HG03139 (cell line): ENCODE data around the gene SESN1.

ENCODE experiments used
- ATAC-seq: cut with Tn5 transposase; IDR thresholded peaks from one replicate; pipeline ENCODE4 v1.9.1; 2021; ENCODE audit not compliant: unreplicated experiment

The SESN1 gene

GRCh38 chr6:109062216-109062615 lies 32.4 kb downstream of the SESN1 start:
- ATAC-seq, result no peak

GRCh38 chr6:109060571-109060970 lies 34.1 kb downstream of the SESN1 start:
- ATAC-seq, result no peak

GRCh38 chr6:109059571-109060021 lies 35.0 kb downstream of the SESN1 start:
- ATAC-seq, result no peak

- no peak for ATAC-seq
Measured at GRCh38 chr6:109059153-109059552, 35.5 kb downstream of the SESN1 start.

- no peak for ATAC-seq
Measured at GRCh38 chr6:109058620-109059019, 36.0 kb downstream of the SESN1 start.

GRCh38 chr6:109056661-109057060 lies 38.0 kb downstream of the SESN1 start:
- ATAC-seq, result no peak

GRCh38 chr6:109055771-109056235 lies 38.8 kb downstream of the SESN1 start:
- no peak for ATAC-seq

- ATAC-seq, result no peak
Measured at GRCh38 chr6:109053336-109053735, 41.3 kb downstream of the SESN1 start.

- no peak for ATAC-seq
Measured at GRCh38 chr6:109052852-109053251, 41.8 kb downstream of the SESN1 start.

GRCh38 chr6:109052018-109052651 lies 42.5 kb downstream of the SESN1 start:
- no peak for ATAC-seq

GRCh38 chr6:109051301-109052017 lies 43.2 kb downstream of the SESN1 start:
- no peak for ATAC-seq

- ATAC-seq, result no peak
Measured at GRCh38 chr6:109050447-109051102, 44.1 kb downstream of the SESN1 start.

GRCh38 chr6:109050012-109050411 lies 44.6 kb downstream of the SESN1 start:
- ATAC-seq, result no peak

- no peak for ATAC-seq
Measured at GRCh38 chr6:109048670-109049415, 45.8 kb downstream of the SESN1 start.

- ATAC-seq, result no peak
Measured at GRCh38 chr6:109048176-109048575, 46.5 kb downstream of the SESN1 start.

GRCh38 chr6:109045493-109045892 lies 49.2 kb downstream of the SESN1 start:
- ATAC-seq, result no peak

- no peak for ATAC-seq
Measured at GRCh38 chr6:109039795-109040194, 54.9 kb downstream of the SESN1 start.

GRCh38 chr6:109038837-109039398 lies 55.7 kb downstream of the SESN1 start:
- no peak for ATAC-seq

GRCh38 chr6:109036574-109037294 lies 57.9 kb downstream of the SESN1 start:
- no peak for ATAC-seq

GRCh38 chr6:109034526-109034925 lies 60.1 kb downstream of the SESN1 start:
- no peak for ATAC-seq
